Thyroid gland (tissue), 4 donors: ENCODE data around the gene KRTAP13-1. TPM values are rescaled to one million over a fixed set of nuclear protein-coding genes. Genes with fewer than 3 reads are reported as not detected.

ENCODE experiments used
- DNase-seq, 2 donors: peaks; one replicate each; pipeline ENCODE4 v3.0.0-alpha.2; 2019
- H3K27ac ChIP-seq, 3 donors: fragments of 200-600 bp; sonication (generic); 1 replicate in 2 of 3; 2 replicates in 1 of 3; pipeline ENCODE4 v1.5.1; 2016 to 2019; ENCODE audit warnings: mild to moderate bottlenecking in 1 of 3, moderate library complexity in 1 of 3
- H3K27me3 ChIP-seq: fragments of 200-600 bp; sonication (generic); one replicate; pipeline ENCODE4 v1.5.1; 2019
- H3K36me3 ChIP-seq, 2 donors: fragments of 200-600 bp; sonication (generic); one replicate each; pipeline ENCODE4 v1.5.1; 2016 to 2019
- H3K4me1 ChIP-seq, 2 donors: fragments of 200-600 bp; sonication (generic); one replicate each; pipeline ENCODE4 v1.5.1; 2017 to 2019
- H3K4me3 ChIP-seq, 3 donors: fragments of 200-600 bp; sonication (generic); replicated peaks in 1 of 3; 1 replicate in 2 of 3; 2 replicates in 1 of 3; pipeline ENCODE4 v1.5.1; 2016; ENCODE audit warnings: mild to moderate bottlenecking in 1 of 3
- H3K9me3 ChIP-seq: fragments of 200-600 bp; sonication (generic); one replicate; pipeline ENCODE4 v1.5.1; 2017
- CTCF ChIP-seq, 6 experiments: fragments of 200-600 bp in 3 of 6; fragments of 450-650 bp in 3 of 6; sonication (generic) in 3 of 6; IDR thresholded peaks; one replicate each; pipeline ENCODE4 v1.5.1; 2016 to 2019; ENCODE audit warnings: antibody characterized with exemption in 6 of 6, mild to moderate bottlenecking in 2 of 6, inconsistent platforms in 1 of 6, moderate library complexity in 1 of 6
- POLR2A ChIP-seq, 2 donors: fragments of 450-650 bp; IDR thresholded peaks; one replicate each; pipeline ENCODE4 v1.6.1; 2017; ENCODE audit warnings: antibody characterized with exemption in 2 of 2, mild to moderate bottlenecking in 2 of 2, moderate library complexity in 1 of 2
- WGBS, 2 donors: methylation state at CpG; one replicate each; pipeline ENCODE4 v1.1.5; 2017; 5-methylcytosine and 5-hydroxymethylcytosine counted together
- intact Hi-C: fragments of 100-400 bp; cut with DNase I; formaldehyde crosslinking; loops from one replicate; pipeline ENCODE4 v1.15.1; 2023
- total RNA-seq, 4 donors: library from RNA; depleted of rRNA; stranded (reverse); fragments of >200 nt; gene quantifications; one replicate each; pipeline ENCODE4 v1.2.3, GENCODE V29; 2016

KRTAP13-1 gene
- not detected for total RNA-seq

GRCh38 chr21:30395731-30396130 is at the start of gene KRTAP13-1:
TSS of gene KRTAP13-1 (plus strand) at chr21:30396031. CDS start at chr21:30396087, 56 bp downstream.
- Histone ChIP-seq H3K36me3 (no peaks in the 10 kb centered on the region), H3K9me3 (no peaks in the 10 kb centered on the region)
- intact Hi-C loops, result no loop called here

GRCh38 chr21:30348506-30348905 is 47.3 kb upstream of the KRTAP13-1 start, which contains the start of gene KRTAP23-1:
TSS of gene KRTAP23-1 (minus strand) at chr21:30348606. CDS start at chr21:30348606, 0 bp downstream.
- 89 to 92% methylated on average over 4 of the region's 4 CpGs for WGBS, 2 donors
- H3K27me3 ChIP-seq, result no peaks in the 10 kb centered on the region
- H3K36me3 ChIP-seq, result no peaks in the 10 kb centered on the region
- intact Hi-C loops, result no loop called here
- H3K4me3 ChIP-seq, result no peak within 1 kb of the TSS
- no peak for DNase-seq
- no peak within 1 kb of the TSS for H3K27ac ChIP-seq
- H3K4me1 ChIP-seq, result no peaks in the 10 kb centered on the region
- TF ChIP-seq POLR2A (IDR thresholded peaks at IDR 0.05), result no peak
- no peak for TF ChIP-seq CTCF (IDR thresholded peaks at IDR 0.05)
- H3K9me3 ChIP-seq, result no peaks in the 10 kb centered on the region

More at GRCh38 chr21:30395731-30396130, at the start of gene KRTAP13-1:
- Histone ChIP-seq H3K27me3 (no peaks in the 10 kb centered on the region), H3K4me1 (no peaks in the 10 kb centered on the region), H3K4me3 (no peak within 1 kb of the TSS), H3K27ac (no peak within 1 kb of the TSS)
- WGBS, 2 donors, result 79% methylated on average over 4 of the region's 4 CpGs
- TF ChIP-seq CTCF (IDR thresholded peaks at IDR 0.05), result no peak
- TF ChIP-seq POLR2A (IDR thresholded peaks at IDR 0.05), result no peak
- DNase-seq, result no peak

GRCh38 chr21:30349572-30349971 is 46.3 kb upstream of the KRTAP13-1 start:
- no peak for DNase-seq
- Histone ChIP-seq H3K27me3 (no peaks in the 10 kb centered on the region), H3K4me1 (no peaks in the 10 kb centered on the region), H3K27ac (no peak overlapping the region), H3K9me3 (no peaks in the 10 kb centered on the region), H3K36me3 (no peaks in the 10 kb centered on the region), H3K4me3 (no peak overlapping the region)
- intact Hi-C loops, result no loop called here
- WGBS, 2 donors, result 63 to 68% methylated on average over 3 of the region's 3 CpGs
- TF ChIP-seq POLR2A (IDR thresholded peaks at IDR 0.05) (no peak), CTCF (IDR thresholded peaks at IDR 0.05) (no peak)

GRCh38 chr21:30351534-30351933 is 44.3 kb upstream of the KRTAP13-1 start:
- H3K9me3 ChIP-seq, result no peaks in the 10 kb centered on the region
- H3K4me3 ChIP-seq, result no peak overlapping the region
- H3K4me1 ChIP-seq, result no peaks in the 10 kb centered on the region
- intact Hi-C loops, result no loop called here
- no peak for TF ChIP-seq CTCF (IDR thresholded peaks at IDR 0.05)
- TF ChIP-seq POLR2A (IDR thresholded peaks at IDR 0.05), result no peak
- 94 to 95% methylated on average over 1 of the region's 1 CpG for WGBS, 2 donors
- H3K27me3 ChIP-seq, result no peaks in the 10 kb centered on the region
- no peak overlapping the region for H3K27ac ChIP-seq
- no peak for DNase-seq
- no peaks in the 10 kb centered on the region for H3K36me3 ChIP-seq

GRCh38 chr21:30354308-30355005 is 41.4 kb upstream of the KRTAP13-1 start:
- Histone ChIP-seq H3K4me3 (no peak overlapping the region), H3K27ac (no peak overlapping the region), H3K4me1 (no peaks in the 10 kb centered on the region), H3K9me3 (no peaks in the 10 kb centered on the region), H3K27me3 (no peaks in the 10 kb centered on the region), H3K36me3 (no peaks in the 10 kb centered on the region)
- 85 to 87% methylated on average over 1 of the region's 1 CpG for WGBS, 2 donors
- intact Hi-C loops, result no loop called here
- no peak for DNase-seq
- TF ChIP-seq CTCF (IDR thresholded peaks at IDR 0.05), result no peak
- no peak for TF ChIP-seq POLR2A (IDR thresholded peaks at IDR 0.05)
